Stimulated activated CD4-positive, alpha-beta T cell treated with anti-CD3 and anti-CD28 coated beads, Interleukin-1b, Interleukin-23, amount 100 ng/mL, for 1 hour (primary cell): Measurements from ENCODE around the gene MAST1.
"Not testable (repeated sequence)": the region's sequence is repeated elsewhere in the genome, so short reads cannot be mapped to it uniquely, and the experiment has no call there.

Experiments
- DNase-seq, 2 donors: peaks; one replicate each; pipeline ENCODE4 v3.0.0-alpha.2; 2020; ENCODE audit warnings: low read depth in 2 of 2

MAST1 gene

GRCh38 chr19:12893582-12893981, 55.3 kb downstream of the MAST1 start:
- DNase-seq = no peak

GRCh38 chr19:12896460-12896859, 58.1 kb downstream of the MAST1 start:
- no peak for DNase-seq

DNA sequence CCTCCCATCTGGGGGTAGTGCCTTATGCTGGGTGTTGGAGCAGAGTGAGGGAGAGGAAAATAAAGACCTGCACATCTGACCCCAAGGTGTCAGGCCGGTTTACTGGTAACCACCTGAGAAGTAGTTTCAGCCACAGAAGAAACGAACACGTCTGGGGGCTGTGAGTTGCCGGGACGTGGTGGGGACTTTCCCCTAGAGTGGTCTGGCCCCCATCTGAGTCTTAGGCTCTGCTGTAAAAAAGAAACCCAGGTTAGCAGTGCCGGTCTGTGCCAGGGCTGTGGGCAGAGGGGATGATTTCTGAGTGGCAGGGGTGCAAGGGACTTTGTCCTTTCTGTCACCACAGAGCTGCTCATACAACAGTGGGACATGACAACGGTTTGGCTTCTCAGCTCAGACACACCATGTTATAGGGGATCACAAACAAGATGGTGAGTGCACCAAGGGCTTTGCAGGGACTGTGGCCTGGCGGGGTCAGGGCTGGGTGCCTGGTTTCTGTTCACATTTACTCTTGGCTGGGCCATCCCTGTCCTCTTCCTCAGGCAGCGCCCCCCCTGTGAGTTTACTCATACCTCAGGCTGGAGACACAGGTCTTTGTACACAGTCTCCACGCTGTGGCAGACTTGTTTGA, 61.7 kb downstream of the MAST1 start:
- DNase-seq = no peak

DNA sequence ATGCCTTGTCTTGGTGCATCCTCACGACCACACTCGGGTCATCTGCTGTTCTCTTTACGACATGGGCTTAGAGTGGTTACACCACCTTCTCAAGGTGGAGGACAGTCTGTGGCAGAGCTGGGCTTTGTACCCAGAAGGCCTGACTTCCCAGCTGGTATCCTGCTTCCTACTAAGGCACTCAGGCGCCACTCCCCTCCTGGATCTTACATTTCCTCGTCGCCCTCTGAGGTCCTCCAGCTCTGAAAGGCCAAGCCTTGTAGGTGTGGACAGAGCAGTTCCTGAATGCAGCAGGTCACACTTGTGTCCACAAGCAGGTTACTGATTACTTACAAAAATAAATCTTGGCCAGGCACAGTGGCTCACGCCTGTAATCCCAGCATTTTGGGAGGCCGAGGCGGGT, 68.9 kb downstream of the MAST1 start:
- DNase-seq = no peak

- DNase-seq = no peak
Measured at GRCh38 chr19:12912571-12912970, 74.3 kb downstream of the MAST1 start.

DNA sequence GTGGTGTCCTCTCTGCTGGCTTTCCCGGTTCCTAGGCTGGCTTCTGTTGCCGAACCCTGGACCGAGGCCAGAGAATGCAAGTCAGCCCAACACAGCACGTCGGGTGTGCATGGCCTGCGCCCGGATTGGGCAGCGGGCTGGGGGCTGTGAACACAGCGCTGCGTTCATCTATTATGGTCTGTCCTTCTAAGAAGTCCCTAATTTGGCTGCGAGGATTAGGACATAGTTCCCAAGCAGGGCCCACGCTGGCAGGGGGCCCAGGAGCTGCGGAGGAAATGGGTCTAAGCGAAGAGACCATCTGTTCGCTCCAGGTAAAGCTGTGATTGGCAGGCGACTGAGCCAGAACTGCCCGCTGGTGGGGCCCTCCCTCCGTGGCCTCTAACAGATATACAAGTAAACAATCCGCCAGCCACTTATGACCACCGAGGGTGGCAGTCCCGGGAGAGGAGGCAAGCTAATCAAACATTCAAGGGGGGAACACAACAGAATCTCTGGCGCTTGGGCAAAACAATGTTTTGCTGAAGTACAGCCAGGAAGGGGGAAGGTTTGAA, 74.8 kb downstream of the MAST1 start:
- DNase-seq = no peak

DNA sequence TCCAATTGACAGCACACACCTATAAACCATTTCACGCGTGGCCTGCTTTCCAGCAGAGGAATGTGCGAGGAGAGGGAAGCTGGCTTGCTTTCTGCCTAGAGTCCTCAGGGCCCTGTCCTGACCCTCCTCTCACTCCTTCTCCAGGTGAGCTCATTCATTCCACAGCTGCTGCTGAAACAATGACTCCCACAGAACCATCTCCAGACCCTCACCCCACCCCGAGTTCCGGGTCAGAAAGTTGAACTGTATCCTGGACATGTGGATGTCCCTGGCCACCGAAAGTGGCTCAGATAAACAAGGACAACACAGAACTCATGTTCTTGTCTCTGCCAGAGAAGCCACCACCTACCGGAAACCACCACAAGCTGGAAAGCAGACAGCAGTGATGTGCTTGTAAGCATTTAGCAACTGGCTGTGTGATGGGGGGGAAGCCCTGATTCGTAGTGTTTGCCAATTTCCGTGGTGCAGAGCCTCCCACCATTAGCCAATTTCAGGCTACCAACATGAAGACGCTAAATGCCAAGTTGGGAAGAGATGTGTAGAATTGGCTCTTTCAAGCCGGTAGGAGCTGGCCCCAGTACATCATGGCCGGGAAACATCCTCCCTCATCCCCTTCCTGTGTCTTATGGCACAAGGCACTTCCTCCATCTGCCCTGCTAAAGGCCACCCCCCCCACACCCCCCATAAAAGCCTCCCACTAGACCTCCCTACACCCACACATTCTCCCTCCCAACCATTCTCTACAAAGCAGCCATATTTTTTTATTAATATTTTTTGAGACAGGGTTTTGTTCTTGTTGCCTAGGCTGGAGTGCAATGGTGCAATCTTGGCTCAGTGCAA, 75.8 kb downstream of the MAST1 start:
- no peak for DNase-seq

DNA sequence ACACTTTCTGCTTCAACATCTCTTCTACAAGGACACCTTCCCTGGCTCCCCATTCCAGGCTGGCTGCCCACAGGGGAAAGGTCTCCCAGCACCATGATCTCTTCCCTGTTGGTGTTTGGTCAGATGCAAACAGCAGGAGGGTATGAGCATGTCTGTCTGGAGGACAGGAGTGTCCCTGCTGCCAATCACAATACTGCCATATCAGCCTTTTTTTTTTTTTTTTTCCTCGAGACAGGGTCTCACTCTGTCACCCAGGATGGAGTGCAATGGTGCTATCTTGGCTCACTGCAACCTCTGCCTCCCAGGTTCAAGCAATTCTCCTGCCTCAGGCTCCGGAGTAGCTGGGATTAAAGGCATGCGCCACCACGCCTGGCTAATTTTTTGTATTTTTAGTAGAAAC, 77.5 kb downstream of the MAST1 start:
- DNase-seq = not testable (repeated sequence)

GRCh38 chr19:12918253-12918652, 79.9 kb downstream of the MAST1 start:
- DNase-seq = no peak

- no peak for DNase-seq
Measured at GRCh38 chr19:12921047-12921446, 82.7 kb downstream of the MAST1 start.

GRCh38 chr19:12922959-12923358, 84.6 kb downstream of the MAST1 start:
- no peak for DNase-seq
